ENCODE data around the gene MESP1.
A peak's percentile ranks its signal among the peaks of the same experiment; 100 is the strongest.

MESP1 gene

DNA sequence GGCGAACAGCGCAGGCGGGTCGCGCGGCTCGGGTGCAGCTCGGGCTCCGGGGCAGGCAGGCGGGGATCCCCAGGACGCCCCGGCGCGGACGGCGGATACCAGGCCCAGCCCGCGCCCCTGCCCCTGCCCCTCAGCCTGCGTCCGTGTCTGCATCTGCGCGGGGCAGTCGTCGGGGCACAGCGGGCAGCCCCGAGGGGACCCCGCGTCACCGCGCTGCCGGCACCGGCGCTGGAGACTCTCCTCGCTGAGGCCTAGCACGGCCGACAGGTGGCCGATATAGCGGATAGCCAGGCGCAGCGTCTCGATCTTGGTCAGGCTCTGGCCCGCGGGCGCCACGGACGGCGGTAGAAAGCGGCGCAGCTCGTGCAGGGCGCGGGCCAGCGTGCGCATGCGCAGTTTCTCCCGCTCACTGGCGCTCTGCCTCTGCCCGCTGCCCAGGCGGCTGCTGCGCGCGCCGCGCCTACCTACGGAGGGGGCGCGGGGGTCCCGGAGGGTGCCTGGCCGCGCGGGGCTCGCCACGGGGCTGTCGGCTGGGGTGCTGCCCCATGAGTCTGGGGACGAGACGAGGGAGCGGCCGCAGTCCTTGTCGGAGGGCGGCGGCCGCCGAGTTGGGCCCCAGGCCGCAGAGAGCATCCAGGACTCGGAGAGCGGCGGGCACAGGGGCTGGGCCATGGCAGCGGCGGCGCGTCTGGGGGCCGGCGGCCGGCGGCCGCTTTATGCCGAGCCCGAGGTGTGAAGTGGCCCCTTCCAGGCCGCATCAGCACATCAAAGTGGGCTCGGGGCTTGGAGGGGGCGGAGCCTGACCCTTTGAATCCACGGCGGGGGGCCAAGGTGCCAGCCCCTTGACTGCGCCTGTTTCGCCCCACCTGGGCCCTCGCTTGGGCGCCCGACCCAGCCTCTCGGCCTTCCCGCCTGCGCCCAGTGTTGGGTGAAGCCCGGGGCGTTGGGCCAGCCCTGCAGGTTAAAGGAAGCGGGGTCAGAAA, at the start of gene MESP1:
MESP1 (minus strand) TSS at position 690 of the 983 bp plus-strand sequence; CDS start at position 672, 18 bp downstream.
- Histone ChIP-seq H3K9ac (ENCODE audit: low read length in 5 of 5) (peak within 1 kb of the TSS in 4 of 5 donors; percentile 52 to 85 (median 63)), H3K4me1 (ENCODE audit: control insufficient read depth in 5 of 5, insufficient read depth in 5 of 5, low read length in 5 of 5) (peaks cover 2 to 52% (median 48%) of the 10 kb centered on the region in 5 donors), H3K36me3 (ENCODE audit: control insufficient read depth in 5 of 5, insufficient read depth in 5 of 5, low read length in 5 of 5) (no peaks in the 10 kb centered on the region), H3K4me3 (ENCODE audit: low read depth in 1 of 5, low read length in 5 of 5) (peak within 1 kb of the TSS; percentile 52 to 73 (median 64)), H3K9me3 (ENCODE audit: control insufficient read depth in 5 of 5, low read length in 5 of 5) (no peaks in the 10 kb centered on the region), H3K27me3 (ENCODE audit: control insufficient read depth in 5 of 5, insufficient read depth in 4 of 5, low read length in 5 of 5) (peaks cover 0 to 11% (median 0%) of the 10 kb centered on the region in 5 donors), H3K27ac (ENCODE audit: low read depth, low read length) (peak within 1 kb of the TSS; percentile 54)

DNA sequence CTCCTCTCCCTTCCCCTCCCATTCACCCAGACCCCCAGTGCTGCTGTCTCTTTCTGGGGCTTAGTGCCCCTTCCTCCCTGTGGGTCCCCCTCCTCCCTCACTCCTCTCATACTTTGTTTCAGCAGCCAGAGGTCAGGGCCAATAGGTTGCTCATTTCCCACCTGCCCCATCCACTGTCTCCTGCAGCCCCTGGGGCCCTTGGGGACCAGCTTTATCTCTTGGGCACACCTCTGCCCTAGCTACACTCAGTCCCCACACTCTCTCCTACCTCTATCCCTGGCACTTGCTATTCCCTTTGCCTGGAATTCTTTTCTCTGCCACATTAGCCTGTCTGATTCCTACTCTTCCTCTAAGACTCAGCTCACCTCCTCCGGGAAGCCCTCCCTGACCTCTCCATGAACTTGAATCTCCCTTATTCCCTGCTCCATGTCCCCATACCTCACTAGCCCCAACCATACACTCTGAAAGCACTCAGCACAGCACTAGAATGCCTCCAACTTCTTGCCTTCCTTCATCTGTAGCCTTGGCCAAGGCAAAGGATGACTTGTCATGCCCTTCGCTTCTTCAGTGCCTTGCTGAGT, 49.0 kb upstream of the MESP1 start:
- H3K36me3 ChIP-seq (ENCODE audit: control insufficient read depth in 5 of 5, insufficient read depth in 5 of 5, low read length in 5 of 5): peaks cover 0 to 67% (median 37%) of the 10 kb centered on the region in 5 donors

DNA sequence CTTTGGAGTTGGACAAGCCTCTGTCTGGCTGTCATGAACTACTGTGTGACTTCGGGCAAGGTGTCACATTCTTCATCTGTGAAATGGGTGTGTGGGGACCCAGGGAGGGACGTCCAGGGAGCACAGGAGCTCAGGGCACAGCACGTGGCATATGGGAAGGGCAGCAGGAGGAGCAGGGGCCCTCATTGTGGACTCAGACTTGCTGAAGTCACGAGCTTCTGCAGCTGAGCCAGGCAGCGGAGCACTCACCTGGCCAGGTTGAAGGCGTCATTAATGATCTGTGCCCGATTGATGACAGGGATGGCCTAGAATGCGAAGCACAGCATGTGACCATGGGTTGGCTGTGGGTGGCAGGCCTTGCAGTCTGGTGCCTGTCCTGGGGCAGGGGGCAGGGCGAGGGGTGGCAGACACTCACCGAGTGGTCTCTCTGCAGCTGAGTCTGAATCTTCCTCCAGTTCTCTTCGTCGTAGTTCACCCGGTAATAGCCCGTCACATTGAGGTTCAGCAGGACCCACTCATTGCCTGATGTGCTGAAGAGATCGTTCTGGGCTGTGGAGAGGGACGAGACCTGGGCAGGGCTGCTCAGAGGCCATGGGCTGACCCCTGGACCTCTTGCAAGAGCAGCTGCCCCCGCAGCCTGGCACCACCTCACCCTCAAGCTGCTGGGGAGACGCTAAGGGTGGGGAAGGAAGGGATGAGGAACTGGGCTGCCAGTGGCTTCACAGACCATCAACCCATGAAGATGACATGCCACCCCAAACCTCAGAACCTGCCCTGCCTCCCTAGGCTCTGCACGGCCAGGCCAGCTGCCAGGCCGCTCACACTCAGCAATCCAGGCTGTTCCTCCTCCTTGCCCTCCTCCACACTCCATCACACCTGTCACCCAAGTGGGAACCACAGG, 48.2 kb upstream of the MESP1 start:
- Histone ChIP-seq H3K27ac (ENCODE audit: low read depth, low read length) (no peak overlapping the region), H3K9ac (ENCODE audit: low read length in 5 of 5) (no peak overlapping the region), H3K4me1 (ENCODE audit: control insufficient read depth in 5 of 5, insufficient read depth in 5 of 5, low read length in 5 of 5) (peaks cover 0 to 13% (median 7%) of the 10 kb centered on the region in 5 donors), H3K27me3 (ENCODE audit: control insufficient read depth in 5 of 5, insufficient read depth in 4 of 5, low read length in 5 of 5) (peaks cover 0 to 7% (median 0%) of the 10 kb centered on the region in 5 donors), H3K36me3 (ENCODE audit: control insufficient read depth in 5 of 5, insufficient read depth in 5 of 5, low read length in 5 of 5) (peaks cover 0 to 60% (median 30%) of the 10 kb centered on the region in 5 donors), H3K4me3 (ENCODE audit: low read depth in 1 of 5, low read length in 5 of 5) (no peak overlapping the region), H3K9me3 (ENCODE audit: control insufficient read depth in 5 of 5, low read length in 5 of 5) (peaks cover 0 to 5% (median 0%) of the 10 kb centered on the region in 5 donors)

More for the DNA sequence above, 49.0 kb upstream of the MESP1 start:
- Histone ChIP-seq H3K4me1 (ENCODE audit: control insufficient read depth in 5 of 5, insufficient read depth in 5 of 5, low read length in 5 of 5) (peaks cover 0 to 8% (median 3%) of the 10 kb centered on the region in 5 donors), H3K9ac (ENCODE audit: low read length in 5 of 5) (no peak overlapping the region), H3K9me3 (ENCODE audit: control insufficient read depth in 5 of 5, low read length in 5 of 5) (peaks cover 0 to 5% (median 0%) of the 10 kb centered on the region in 5 donors), H3K27ac (ENCODE audit: low read depth, low read length) (no peak overlapping the region), H3K27me3 (ENCODE audit: control insufficient read depth in 5 of 5, insufficient read depth in 4 of 5, low read length in 5 of 5) (peaks cover 0 to 7% (median 0%) of the 10 kb centered on the region in 5 donors), H3K4me3 (ENCODE audit: low read depth in 1 of 5, low read length in 5 of 5) (no peak overlapping the region)

DNA sequence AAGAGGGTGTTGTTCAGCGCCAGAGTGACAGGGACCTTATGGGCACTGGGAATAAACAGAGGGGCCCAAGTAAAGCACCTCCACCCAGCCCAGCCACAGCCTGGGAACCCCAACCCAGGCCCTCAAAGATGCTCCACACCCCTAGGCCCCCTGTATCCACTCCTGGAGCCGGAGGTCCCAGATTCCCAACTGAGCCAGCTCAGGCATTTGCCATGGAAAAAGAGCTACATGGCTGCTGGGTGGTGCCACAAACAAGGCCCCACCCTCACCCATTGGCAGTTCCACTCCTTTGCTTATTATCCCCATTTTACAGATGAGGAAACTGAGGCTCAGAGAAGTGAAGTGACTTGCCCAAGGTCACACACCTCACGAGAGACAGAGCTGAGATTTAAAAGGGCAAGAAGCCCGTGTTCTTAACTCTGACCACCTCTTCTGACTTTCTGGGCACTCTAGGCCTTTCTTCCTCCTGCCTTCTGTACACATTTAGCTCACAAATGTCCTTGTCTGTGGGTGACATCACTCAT, 46.7 kb upstream of the MESP1 start:
- no peak overlapping the region for H3K27ac ChIP-seq (ENCODE audit: low read depth, low read length)
- H3K4me1 ChIP-seq (ENCODE audit: control insufficient read depth in 5 of 5, insufficient read depth in 5 of 5, low read length in 5 of 5): peaks cover 0 to 13% (median 6%) of the 10 kb centered on the region in 5 donors
- no peak overlapping the region for H3K9ac ChIP-seq (ENCODE audit: low read length in 5 of 5)
- H3K4me3 ChIP-seq (ENCODE audit: low read depth in 1 of 5, low read length in 5 of 5): no peak overlapping the region
- peaks cover 0 to 48% (median 26%) of the 10 kb centered on the region in 5 donors for H3K36me3 ChIP-seq (ENCODE audit: control insufficient read depth in 5 of 5, insufficient read depth in 5 of 5, low read length in 5 of 5)
- H3K9me3 ChIP-seq (ENCODE audit: control insufficient read depth in 5 of 5, low read length in 5 of 5): peaks cover 0 to 5% (median 0%) of the 10 kb centered on the region in 5 donors
- H3K27me3 ChIP-seq (ENCODE audit: control insufficient read depth in 5 of 5, insufficient read depth in 4 of 5, low read length in 5 of 5): peaks cover 0 to 3% (median 0%) of the 10 kb centered on the region in 5 donors

DNA sequence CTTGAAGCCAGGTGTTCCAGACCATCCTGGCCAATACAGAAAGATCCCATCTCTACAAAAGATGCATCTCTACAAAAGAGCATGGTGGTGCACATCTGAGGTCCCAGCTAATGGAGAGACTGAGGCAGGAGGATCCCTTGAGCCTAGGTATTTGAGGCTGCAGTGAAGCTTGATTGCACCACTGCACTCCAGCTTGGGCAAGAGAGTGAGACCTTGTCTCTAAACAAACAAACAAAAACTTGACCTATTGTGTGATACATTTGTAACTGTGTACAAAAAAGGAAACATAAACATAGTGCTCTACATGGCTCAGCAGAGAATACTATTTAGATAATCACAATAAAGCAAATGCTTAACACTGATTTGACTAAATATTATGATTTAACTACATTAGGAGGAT, 44.9 kb upstream of the MESP1 start:
- no peaks in the 10 kb centered on the region for H3K27me3 ChIP-seq (ENCODE audit: control insufficient read depth in 5 of 5, insufficient read depth in 4 of 5, low read length in 5 of 5)
- H3K9ac ChIP-seq (ENCODE audit: low read length in 5 of 5): no peak overlapping the region
- peaks cover 0 to 5% (median 0%) of the 10 kb centered on the region in 5 donors for H3K9me3 ChIP-seq (ENCODE audit: control insufficient read depth in 5 of 5, low read length in 5 of 5)
- H3K27ac ChIP-seq (ENCODE audit: low read depth, low read length): no peak overlapping the region
- H3K4me3 ChIP-seq (ENCODE audit: low read depth in 1 of 5, low read length in 5 of 5): no peak overlapping the region
- H3K36me3 ChIP-seq (ENCODE audit: control insufficient read depth in 5 of 5, insufficient read depth in 5 of 5, low read length in 5 of 5): peaks cover 0 to 43% (median 25%) of the 10 kb centered on the region in 5 donors
- H3K4me1 ChIP-seq (ENCODE audit: control insufficient read depth in 5 of 5, insufficient read depth in 5 of 5, low read length in 5 of 5): peaks cover 0 to 9% (median 4%) of the 10 kb centered on the region in 5 donors

DNA sequence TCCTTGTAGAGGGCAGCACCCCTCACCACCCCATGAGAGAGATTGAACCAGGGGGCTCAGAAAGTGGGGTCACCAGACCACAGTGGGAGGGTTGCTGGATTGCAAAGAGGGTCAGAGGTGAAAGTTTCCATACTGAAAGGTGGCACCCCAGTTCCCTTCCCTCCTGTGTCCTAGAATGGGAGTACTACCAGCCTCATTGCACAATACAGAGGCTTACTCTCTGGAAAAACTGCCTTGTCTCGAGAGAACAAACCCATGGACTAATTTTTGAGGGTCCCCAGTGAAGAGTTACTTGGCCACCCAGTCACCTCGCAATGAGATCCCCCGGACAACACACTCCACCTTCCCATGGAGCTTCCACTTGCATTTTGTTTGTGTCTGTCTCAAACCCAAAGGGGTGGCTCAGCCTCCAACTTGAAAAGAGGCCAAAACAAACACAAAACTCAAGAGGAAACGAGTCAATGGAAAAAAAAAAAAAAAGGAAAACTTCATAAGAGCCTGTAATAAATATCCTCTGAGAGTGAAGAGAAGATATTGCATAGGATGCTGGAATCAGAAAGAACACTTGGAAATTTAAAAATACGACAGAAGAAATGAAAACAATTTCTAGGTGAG, 43.7 kb upstream of the MESP1 start:
- Histone ChIP-seq H3K27ac (ENCODE audit: low read depth, low read length) (no peak overlapping the region), H3K4me3 (ENCODE audit: low read depth in 1 of 5, low read length in 5 of 5) (no peak overlapping the region), H3K4me1 (ENCODE audit: control insufficient read depth in 5 of 5, insufficient read depth in 5 of 5, low read length in 5 of 5) (peaks cover 0 to 9% (median 4%) of the 10 kb centered on the region in 5 donors), H3K27me3 (ENCODE audit: control insufficient read depth in 5 of 5, insufficient read depth in 4 of 5, low read length in 5 of 5) (no peaks in the 10 kb centered on the region), H3K9ac (ENCODE audit: low read length in 5 of 5) (no peak overlapping the region), H3K9me3 (ENCODE audit: control insufficient read depth in 5 of 5, low read length in 5 of 5) (peaks cover 0 to 5% (median 0%) of the 10 kb centered on the region in 5 donors), H3K36me3 (ENCODE audit: control insufficient read depth in 5 of 5, insufficient read depth in 5 of 5, low read length in 5 of 5) (peaks cover 0 to 47% (median 26%) of the 10 kb centered on the region in 5 donors)

- Histone ChIP-seq H3K36me3 (ENCODE audit: control insufficient read depth in 5 of 5, insufficient read depth in 5 of 5, low read length in 5 of 5) (peaks cover 6 to 28% (median 17%) of the 10 kb centered on the region in 5 donors), H3K9me3 (ENCODE audit: control insufficient read depth in 5 of 5, low read length in 5 of 5) (peaks cover 0 to 11% (median 6%) of the 10 kb centered on the region in 5 donors), H3K9ac (ENCODE audit: low read length in 5 of 5) (no peak overlapping the region), H3K27me3 (ENCODE audit: control insufficient read depth in 5 of 5, insufficient read depth in 4 of 5, low read length in 5 of 5) (no peaks in the 10 kb centered on the region), H3K4me1 (ENCODE audit: control insufficient read depth in 5 of 5, insufficient read depth in 5 of 5, low read length in 5 of 5) (peaks cover 0 to 9% (median 4%) of the 10 kb centered on the region in 5 donors), H3K27ac (ENCODE audit: low read depth, low read length) (no peak overlapping the region), H3K4me3 (ENCODE audit: low read depth in 1 of 5, low read length in 5 of 5) (no peak overlapping the region)
Measured at GRCh38 chr15:89792106-89792805, 41.2 kb upstream of the MESP1 start.

DNA sequence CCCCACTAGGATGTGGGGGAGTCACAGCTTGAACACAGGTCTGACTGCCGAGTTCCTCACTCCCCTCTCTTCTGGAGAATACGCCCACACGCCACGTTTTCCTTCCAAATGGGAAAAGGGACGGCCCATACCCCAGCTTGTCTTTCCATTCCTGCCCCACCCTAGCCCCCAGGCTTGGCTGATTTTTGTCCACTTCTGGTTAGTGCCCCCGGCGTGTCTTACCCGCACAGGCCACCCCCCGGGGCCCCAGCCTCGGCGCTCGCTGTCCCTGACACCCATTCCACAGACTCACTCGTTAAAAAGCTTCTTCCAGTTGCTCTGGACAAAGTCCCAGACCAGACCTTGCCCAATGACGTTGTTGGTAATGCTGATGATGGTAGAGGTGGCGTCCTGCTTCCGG, 39.6 kb upstream of the MESP1 start:
- no peak overlapping the region for H3K9ac ChIP-seq (ENCODE audit: low read length in 5 of 5)
- no peaks in the 10 kb centered on the region for H3K27me3 ChIP-seq (ENCODE audit: control insufficient read depth in 5 of 5, insufficient read depth in 4 of 5, low read length in 5 of 5)
- H3K27ac ChIP-seq (ENCODE audit: low read depth, low read length): no peak overlapping the region
- H3K36me3 ChIP-seq (ENCODE audit: control insufficient read depth in 5 of 5, insufficient read depth in 5 of 5, low read length in 5 of 5): peaks cover 6 to 23% (median 15%) of the 10 kb centered on the region in 5 donors
- H3K4me1 ChIP-seq (ENCODE audit: control insufficient read depth in 5 of 5, insufficient read depth in 5 of 5, low read length in 5 of 5): peaks cover 0 to 9% (median 4%) of the 10 kb centered on the region in 5 donors
- no peak overlapping the region for H3K4me3 ChIP-seq (ENCODE audit: low read depth in 1 of 5, low read length in 5 of 5)
- H3K9me3 ChIP-seq (ENCODE audit: control insufficient read depth in 5 of 5, low read length in 5 of 5): peaks cover 0 to 6% (median 6%) of the 10 kb centered on the region in 5 donors
